Endometrial microvascular endothelial cells (primary cell): Measurements from ENCODE around the gene SRCIN1. TPM values are rescaled to one million over a fixed set of nuclear protein-coding genes. Genes with fewer than 3 reads are reported as not detected.

Experiments
- in situ Hi-C: cut with HindIII; loops from 2 replicates; pipeline ENCODE4 v1.10.0; 2017; ENCODE audit warnings: low sequenced_read_pairs, low pct_unique_long_range_greater_than_20kb; ENCODE audit errors: inconsistent ontology term
- total RNA-seq: library from RNA; depleted of rRNA; stranded (reverse); fragments of >200 nt; gene quantifications from one replicate; pipeline ENCODE4 v1.2.3, GENCODE V29; 2015; ENCODE audit errors: inconsistent ontology term

SRCIN1 gene
- total RNA-seq, 1 donor from 2014 or later: 0.37 TPM

GRCh38 chr17:38569701-38570512 is 35.8 kb downstream of the SRCIN1 start:
- in situ Hi-C loops: no loop called here

DNA sequence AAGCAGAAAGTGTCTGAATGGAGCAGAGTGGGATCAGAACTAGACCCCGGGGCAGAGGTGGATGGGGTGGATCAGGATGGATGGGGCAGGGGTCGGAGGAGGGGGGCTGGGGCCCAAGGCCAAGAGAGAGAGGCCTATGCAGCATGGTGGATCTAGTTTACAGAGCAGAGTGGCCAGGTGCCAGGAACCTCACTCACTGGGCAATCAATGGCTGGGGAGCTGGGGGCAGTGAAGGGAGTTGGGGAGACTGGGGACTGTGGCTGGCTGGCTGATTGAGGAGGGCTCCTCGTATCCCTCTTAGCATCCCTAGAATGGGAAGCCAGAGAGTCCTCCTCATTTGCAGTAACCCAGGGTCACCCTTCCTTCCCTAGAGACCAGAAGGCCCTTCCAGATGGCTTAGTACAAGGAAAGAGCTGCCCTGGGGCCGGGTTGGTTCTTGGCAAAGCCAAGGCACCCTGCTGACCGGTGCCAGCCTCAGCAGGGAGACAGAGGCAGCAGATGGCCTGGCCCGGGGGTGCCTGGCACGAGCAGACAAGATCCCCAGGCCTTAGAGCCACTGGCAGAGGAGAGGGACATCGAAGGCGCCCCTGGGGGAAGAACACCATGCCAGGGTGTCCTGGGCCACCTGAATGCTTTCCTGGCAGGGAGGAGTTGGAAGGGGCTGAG is 36.8 kb downstream of the SRCIN1 start:
- in situ Hi-C loops: no loop called here

- in situ Hi-C loops: no loop called here
Measured at GRCh38 chr17:38568274-38568673, 37.5 kb downstream of the SRCIN1 start.

GRCh38 chr17:38567350-38567749 is 38.4 kb downstream of the SRCIN1 start:
- in situ Hi-C loops: no loop called here

DNA sequence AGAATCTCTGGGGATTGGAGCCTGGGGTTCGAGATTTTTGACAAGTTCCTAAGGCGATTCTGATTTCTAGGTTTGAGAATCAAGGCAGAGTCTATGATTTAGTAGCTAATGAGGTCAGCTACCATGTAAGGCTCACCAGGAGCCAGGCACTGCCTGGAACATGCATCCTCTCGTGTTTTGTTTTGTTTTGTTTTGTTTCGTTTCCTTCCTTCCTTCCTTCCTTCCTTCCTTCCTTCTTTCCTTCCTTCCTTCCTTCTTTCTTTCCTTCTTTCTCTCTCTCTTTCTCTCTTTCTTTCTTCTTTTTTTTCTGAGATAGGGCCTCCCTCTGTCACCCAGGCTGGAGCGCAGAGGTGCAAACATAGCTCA is 39.1 kb downstream of the SRCIN1 start:
- in situ Hi-C loops: no loop called here

- in situ Hi-C loops: no loop called here
Measured at GRCh38 chr17:38565853-38566665, 39.7 kb downstream of the SRCIN1 start.

- in situ Hi-C loops: no loop called here
Measured at GRCh38 chr17:38564869-38565268, 40.9 kb downstream of the SRCIN1 start.

DNA sequence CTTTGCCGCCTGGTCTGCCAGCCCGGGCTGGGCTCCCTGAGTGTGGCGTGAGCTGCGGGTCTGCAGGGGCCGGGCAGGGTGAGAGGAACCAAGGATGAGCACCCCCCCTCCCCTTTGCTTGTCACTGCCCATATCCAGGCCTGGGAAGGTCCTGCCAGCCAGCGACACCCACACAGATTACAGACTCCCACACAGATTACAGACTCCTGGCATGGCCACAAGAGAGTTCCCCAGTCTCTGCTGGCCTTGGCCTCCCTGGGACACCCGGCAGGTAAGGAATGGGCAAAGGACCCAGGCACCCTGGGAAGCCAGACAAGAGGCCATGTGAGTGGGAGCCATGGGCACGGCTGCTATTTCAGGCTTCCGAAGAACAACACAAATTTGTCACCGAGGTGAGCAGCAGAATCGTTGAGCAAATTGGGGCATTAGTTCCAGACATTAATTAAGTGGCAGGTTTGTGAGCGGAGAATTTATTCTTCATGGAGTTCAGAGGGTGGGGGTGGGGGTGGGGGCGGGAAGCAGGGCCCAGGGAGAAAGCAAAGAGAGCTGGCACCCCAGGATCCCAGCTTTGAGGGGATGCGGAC is 41.4 kb downstream of the SRCIN1 start:
- in situ Hi-C loops: no loop called here

DNA sequence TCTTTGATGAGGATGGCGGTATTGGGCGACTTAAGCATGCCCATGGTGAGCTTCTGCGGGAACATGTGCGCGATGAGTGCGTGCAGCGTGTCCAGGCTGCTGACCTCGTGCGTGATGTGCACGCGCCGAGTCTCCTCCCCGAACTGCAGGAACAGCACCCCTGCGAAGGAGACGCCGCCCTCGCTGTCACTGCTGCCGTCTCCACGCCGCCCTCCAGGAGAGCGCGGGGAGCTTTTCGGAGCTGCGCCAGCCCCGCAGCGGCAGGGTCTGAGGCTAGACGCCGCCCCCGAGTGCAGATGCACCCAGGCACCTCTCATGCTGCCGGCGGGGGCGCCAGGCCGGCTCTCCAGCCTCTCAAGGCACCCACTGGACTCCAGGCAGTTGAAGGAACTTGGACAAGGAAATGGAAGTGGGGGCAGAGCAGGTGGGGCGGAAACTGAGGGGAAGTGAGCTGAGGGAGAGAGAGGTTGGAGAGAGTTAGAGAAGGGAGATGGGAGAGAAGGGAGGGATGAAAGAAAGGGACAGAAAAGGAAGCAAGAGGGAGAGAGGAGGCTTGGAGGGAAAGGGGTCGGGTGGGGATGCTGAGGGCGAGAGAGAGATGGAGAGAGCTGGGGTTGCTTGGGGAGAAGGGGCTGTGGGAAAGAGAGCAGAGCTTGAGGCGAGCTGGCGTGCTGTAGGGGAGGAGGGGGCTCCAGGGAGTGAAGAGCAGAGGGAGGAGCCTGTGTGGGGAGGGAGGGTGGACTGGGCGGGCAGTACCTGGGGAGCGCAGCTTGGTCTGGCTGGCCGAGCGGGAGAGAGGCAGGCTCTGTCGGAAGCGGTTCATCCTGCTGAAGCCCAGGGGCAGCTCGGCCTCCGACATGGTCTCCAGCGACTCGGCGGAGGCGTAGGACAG is 42.1 kb downstream of the SRCIN1 start:
- in situ Hi-C loops: no loop called here

GRCh38 chr17:38562903-38563302 is 42.8 kb downstream of the SRCIN1 start:
- in situ Hi-C loops: no loop called here

- in situ Hi-C loops: no loop called here
Measured at GRCh38 chr17:38562215-38562569, 43.6 kb downstream of the SRCIN1 start.

DNA sequence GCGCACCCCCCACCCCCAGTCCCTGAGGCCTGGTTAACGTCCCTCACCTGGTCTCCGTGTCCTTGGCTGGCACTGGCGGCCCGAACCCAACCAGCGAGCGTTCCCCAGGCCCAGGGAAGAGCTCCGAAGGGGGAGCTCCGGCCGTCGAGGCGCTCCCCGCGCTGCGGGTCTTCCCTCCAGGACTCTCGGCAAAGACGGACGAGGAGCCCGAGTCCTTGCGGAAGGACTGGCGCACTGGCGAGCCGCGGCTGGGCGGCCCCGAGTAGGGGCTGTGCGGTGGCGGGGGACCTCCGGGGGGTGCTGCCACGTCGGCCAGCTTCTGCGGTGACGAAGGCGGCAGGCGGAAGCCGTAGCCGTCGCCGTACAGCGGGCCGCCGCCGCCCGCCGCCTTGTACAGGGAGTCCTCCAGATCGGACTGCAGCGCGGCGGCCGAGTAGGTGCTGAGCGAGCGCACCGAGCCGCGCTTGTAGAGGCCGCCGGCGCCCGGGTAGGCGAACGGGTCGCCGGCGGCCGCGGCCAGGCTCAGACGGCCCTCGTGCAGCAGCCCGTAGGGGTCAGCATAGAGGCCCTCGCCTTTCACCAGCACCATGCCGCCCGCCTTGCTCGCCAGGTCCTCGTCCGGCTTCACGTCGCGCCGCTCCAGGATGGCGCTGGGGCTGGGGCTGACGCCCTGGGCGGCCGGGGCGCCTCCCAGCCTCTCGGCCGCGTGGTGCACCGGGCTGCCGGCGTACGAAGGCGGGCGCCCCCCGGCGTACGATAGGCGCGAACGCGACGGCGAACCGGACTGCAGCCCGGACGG is 44.1 kb downstream of the SRCIN1 start:
- in situ Hi-C loops: no loop called here

- in situ Hi-C loops: no loop called here
Measured at GRCh38 chr17:38560503-38561318, 45.0 kb downstream of the SRCIN1 start.

- in situ Hi-C loops: no loop called here
Measured at GRCh38 chr17:38559880-38560230, 45.9 kb downstream of the SRCIN1 start.

- in situ Hi-C loops: no loop called here
Measured at GRCh38 chr17:38559051-38559879, 46.5 kb downstream of the SRCIN1 start.

GRCh38 chr17:38558728-38559050 is 47.1 kb downstream of the SRCIN1 start:
- in situ Hi-C loops: no loop called here
